Tibial nerve (tissue), 4 donors: ENCODE measurements around the gene BRPF1. TPM values are rescaled to one million over a fixed set of nuclear protein-coding genes. Genes with fewer than 3 reads are reported as not detected.

Experiments used
- DNase-seq, 2 donors: peaks; one replicate each; pipeline ENCODE4 v3.0.0-alpha.2; 2019; ENCODE audit warnings: low spot score in 2 of 2
- H3K27ac ChIP-seq, 4 donors: fragments of 200-600 bp; sonication (generic) in 3 of 4; one replicate each; pipeline ENCODE4 v1.5.1; 2017 to 2019; ENCODE audit warnings: mild to moderate bottlenecking in 1 of 4
- H3K27me3 ChIP-seq, 2 donors: fragments of 200-600 bp; sonication (generic) in 1 of 2; one replicate each; pipeline versions ENCODE4 v1.5.1 to v1.6.0; 2017 to 2019
- H3K36me3 ChIP-seq, 3 donors: fragments of 200-600 bp; sonication (generic); one replicate each; pipeline ENCODE4 v1.5.1; 2018 to 2019
- H3K4me1 ChIP-seq, 4 donors: fragments of 200-600 bp; sonication (generic) in 3 of 4; one replicate each; pipeline ENCODE4 v1.5.1; 2017 to 2019
- H3K4me3 ChIP-seq, 4 donors: fragments of 200-600 bp; sonication (generic) in 3 of 4; one replicate each; pipeline ENCODE4 v1.5.1; 2017 to 2019; ENCODE audit warnings: mild to moderate bottlenecking in 1 of 4, moderate library complexity in 1 of 4
- H3K9me3 ChIP-seq, 4 donors: fragments of 200-600 bp; sonication (generic) in 3 of 4; one replicate each; pipeline ENCODE4 v1.5.1; 2017 to 2019
- CTCF ChIP-seq, 5 experiments: fragments of 200-600 bp in 3 of 5; fragments of 450-650 bp in 2 of 5; sonication (generic) in 3 of 5; IDR thresholded peaks; one replicate each; pipeline ENCODE4 v1.5.1; 2016 to 2019; ENCODE audit warnings: antibody characterized with exemption in 5 of 5, mild to moderate bottlenecking in 3 of 5, moderate library complexity in 2 of 5
- EP300 ChIP-seq, 2 donors: sonication (generic); formaldehyde crosslinking; IDR thresholded peaks; one replicate each; pipeline ENCODE4 v1.6.1; 2017; ENCODE audit warnings: antibody characterized with exemption in 2 of 2, mild to moderate bottlenecking in 1 of 2
- POLR2A ChIP-seq, 2 donors: fragments of 450-650 bp; IDR thresholded peaks; one replicate each; pipeline ENCODE4 v1.6.1; 2017; ENCODE audit warnings: antibody characterized with exemption in 2 of 2, mild to moderate bottlenecking in 2 of 2, moderate library complexity in 2 of 2
- WGBS, 2 donors: methylation state at CpG; one replicate each; pipeline ENCODE4 v1.1.5; 2018; 5-methylcytosine and 5-hydroxymethylcytosine counted together
- total RNA-seq, 4 donors: library from RNA; depleted of rRNA; stranded (reverse); fragments of >200 nt; gene quantifications; one replicate each; pipeline ENCODE4 v1.1.0, GENCODE V29; 2016

BRPF1 gene
- total RNA-seq, 4 donors from 2014 or later = 18.0 to 21.0 (median 20.6) TPM

DNA sequence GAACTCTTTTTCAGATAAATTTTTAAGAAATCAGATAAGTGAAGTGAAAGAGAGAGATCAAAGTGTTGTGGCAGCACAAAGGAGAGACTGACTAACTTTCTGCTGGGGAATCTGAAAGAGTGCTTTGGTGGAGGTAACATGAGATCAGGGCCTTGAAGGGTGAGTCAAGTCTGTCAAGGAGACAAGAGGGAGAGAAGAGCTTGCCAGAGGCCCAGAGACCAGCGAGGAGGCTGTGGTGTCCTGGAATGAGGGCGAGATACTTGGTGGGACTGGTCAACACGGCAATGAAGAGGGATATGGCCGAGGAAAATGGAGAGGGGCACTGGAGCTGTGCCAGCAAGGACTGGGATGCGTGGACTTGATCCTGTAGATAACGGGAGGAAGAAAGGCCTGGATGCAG, 56.2 kb downstream of the BRPF1 start:
- Histone ChIP-seq H3K4me1 (peaks cover 0 to 19% (median 11%) of the 10 kb centered on the region in 4 donors), H3K27me3 (no peaks in the 10 kb centered on the region), H3K4me3 (no peak overlapping the region), H3K9me3 (no peaks in the 10 kb centered on the region), H3K36me3 (peaks cover 5 to 87% (median 11%) of the 10 kb centered on the region in 3 donors), H3K27ac (no peak overlapping the region)
- TF ChIP-seq CTCF (IDR thresholded peaks at IDR 0.05) (no peak), POLR2A (IDR thresholded peaks at IDR 0.05) (no peak)
- WGBS, 2 donors = 83 to 85% methylated on average over 6 of the region's 6 CpGs
- DNase-seq = no peak

DNA sequence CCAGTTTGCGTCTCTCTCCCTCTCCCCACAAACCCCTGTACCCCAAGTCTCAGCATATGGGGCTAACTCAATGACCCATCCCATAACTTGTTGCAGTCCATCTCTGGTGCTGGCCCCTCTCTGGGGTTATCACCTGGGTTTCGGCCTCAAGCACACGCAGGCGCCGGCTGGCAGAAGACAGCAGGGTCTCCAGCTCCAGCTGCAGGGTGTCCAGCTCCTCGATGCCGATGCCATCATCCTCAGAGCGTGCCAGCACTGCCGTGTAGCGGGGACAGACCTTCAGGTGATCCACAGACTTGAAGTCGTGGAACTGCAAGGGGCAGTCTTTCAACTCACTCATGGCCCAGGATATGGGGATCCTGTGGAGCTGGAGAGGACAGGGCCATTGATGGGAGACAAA, 59.6 kb downstream of the BRPF1 start:
- DNase-seq = no peak
- Histone ChIP-seq H3K27me3 (no peaks in the 10 kb centered on the region), H3K4me3 (no peak overlapping the region), H3K4me1 (peaks cover 0 to 46% (median 26%) of the 10 kb centered on the region in 4 donors), H3K9me3 (no peaks in the 10 kb centered on the region), H3K27ac (peak overlapping the region in 1 of 4 donors; percentile 99), H3K36me3 (peaks cover 0 to 64% (median 0%) of the 10 kb centered on the region in 3 donors)
- WGBS, 2 donors = 88 to 92% methylated on average over 10 to 11 of the region's 11 CpGs
- TF ChIP-seq EP300 (IDR thresholded peaks at IDR 0.05) = no peak
- no peak for TF ChIP-seq CTCF (IDR thresholded peaks at IDR 0.05)
- no peak for TF ChIP-seq POLR2A (IDR thresholded peaks at IDR 0.05)

DNA sequence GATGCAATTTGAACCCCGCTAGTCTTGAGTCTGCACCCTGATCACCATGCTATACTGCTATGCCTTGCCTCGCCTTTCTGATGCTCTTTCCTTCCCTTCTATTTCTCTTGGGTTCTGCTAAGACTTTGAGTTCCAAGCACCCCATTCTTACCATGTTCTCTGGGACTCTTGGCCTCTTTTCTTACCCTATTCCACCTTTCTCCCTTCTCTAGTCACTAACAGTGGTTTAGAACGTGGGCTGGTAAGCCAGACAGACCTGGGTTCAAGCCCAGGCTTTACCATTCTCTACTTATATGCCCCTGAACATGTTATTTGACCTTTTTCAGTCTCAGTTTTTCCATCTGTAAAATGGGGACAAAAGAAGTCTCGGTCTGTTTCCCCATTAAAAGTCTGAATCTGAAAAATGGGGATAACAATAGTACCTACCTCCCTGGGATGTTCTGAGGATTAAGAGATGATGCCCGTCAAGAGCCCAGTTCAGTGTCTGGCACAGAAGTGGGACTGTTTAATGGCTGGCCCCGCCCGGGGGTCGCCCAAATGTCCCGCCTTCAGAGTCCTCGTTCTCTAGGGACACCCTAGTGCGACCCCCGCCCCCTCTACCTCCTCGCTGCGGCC, 60.4 kb downstream of the BRPF1 start:
- no peak for TF ChIP-seq CTCF (IDR thresholded peaks at IDR 0.05)
- no peak for TF ChIP-seq POLR2A (IDR thresholded peaks at IDR 0.05)
- no peak for TF ChIP-seq EP300 (IDR thresholded peaks at IDR 0.05)
- 14 to 20% methylated on average over 10 to 14 of the region's 14 CpGs for WGBS, 2 donors

DNA sequence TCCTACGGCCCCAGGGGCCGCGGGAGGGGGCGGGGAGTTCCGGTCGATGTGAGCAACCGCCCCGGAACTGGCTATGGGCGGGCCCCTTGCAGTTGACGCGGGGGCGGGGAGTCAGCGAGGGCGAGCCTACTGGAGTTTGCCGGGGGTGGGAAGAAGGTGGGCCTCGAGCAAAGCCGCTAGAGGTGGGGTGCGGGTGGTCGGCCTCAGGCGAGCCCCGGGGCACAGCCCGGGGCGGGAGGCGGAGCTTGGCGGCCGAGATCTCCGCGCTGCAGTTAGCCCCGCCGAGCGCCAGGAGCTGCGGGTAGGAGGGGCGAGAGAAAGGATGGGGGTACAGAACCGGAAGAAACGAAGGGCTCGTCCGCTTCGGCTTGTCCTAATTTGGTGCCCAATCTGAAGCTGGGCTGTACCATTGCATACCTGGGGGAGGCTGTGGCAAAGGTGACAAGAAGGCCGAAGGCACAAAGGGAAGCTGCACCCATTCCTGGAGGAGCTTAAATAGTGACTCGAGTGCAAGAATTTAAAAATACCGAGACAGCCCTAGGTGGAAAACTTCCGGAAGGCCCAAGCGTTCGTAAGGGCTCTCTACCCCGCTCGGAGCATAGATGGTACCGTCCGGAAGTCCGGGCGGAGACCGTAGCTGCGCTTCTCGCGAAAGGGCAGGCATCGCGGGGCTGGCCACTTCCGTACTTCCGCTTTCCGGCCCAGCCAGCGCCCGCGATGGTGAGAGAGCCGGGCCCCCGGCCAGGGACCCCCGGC, 61.0 kb downstream of the BRPF1 start, which contains the start of the genes ARPC4 and TADA3:
TSS of gene ARPC4 (plus strand) at position 678 of the 756 bp plus-strand sequence. CDS start at position 718, 40 bp downstream.
TSS of gene TADA3 (minus strand) at position 69 of the 756 bp plus-strand sequence. CDS start 1,007 bp downstream, outside the sequence.
- no peaks in the 10 kb centered on the region for H3K9me3 ChIP-seq
- 0 to 1% methylated on average over 63 to 65 of the region's 65 CpGs for WGBS, 2 donors
- DNase-seq = peak; percentile 87 to 88
- H3K36me3 ChIP-seq = peaks cover 0 to 61% (median 0%) of the 10 kb centered on the region in 3 donors
- no peaks in the 10 kb centered on the region for H3K27me3 ChIP-seq
- peak within 1 kb of the TSS; percentile 90 to 99 (median 98) for H3K27ac ChIP-seq
- TF ChIP-seq CTCF (IDR thresholded peaks at IDR 0.05) (peak in 3 of 5 experiments; percentile 12 to 69 (median 42)), POLR2A (IDR thresholded peaks at IDR 0.05) (peak in 1 of 2 donors; percentile 51), EP300 (IDR thresholded peaks at IDR 0.05) (peak; percentile 54 to 82)
- peaks cover 0 to 58% (median 28%) of the 10 kb centered on the region in 4 donors for H3K4me1 ChIP-seq
- peak within 1 kb of the TSS; percentile 90 to 99 (median 98) for H3K4me3 ChIP-seq

More for the DNA sequence above, 60.4 kb downstream of the BRPF1 start:
- DNase-seq = no peak
- peak overlapping the region; percentile 90 to 99 (median 98) for H3K27ac ChIP-seq
- no peaks in the 10 kb centered on the region for H3K27me3 ChIP-seq
- peaks cover 0 to 61% (median 0%) of the 10 kb centered on the region in 3 donors for H3K36me3 ChIP-seq
- H3K9me3 ChIP-seq = no peaks in the 10 kb centered on the region
- peak overlapping the region; percentile 90 to 99 (median 98) for H3K4me3 ChIP-seq
- peaks cover 0 to 51% (median 28%) of the 10 kb centered on the region in 4 donors for H3K4me1 ChIP-seq
